ENCODE data around the gene EHHADH. TPM values are rescaled to one million over a fixed set of nuclear protein-coding genes. Genes with fewer than 3 reads are reported as not detected.

Gene EHHADH
- total RNA-seq, 1 experiment from 2014 or later: 10.7 TPM

GRCh38 chr3:185164428-185165217, 89.2 kb downstream of the EHHADH start (continued):
- no peak for TF ChIP-seq POLR2A (IDR thresholded peaks at IDR 0.05; ENCODE audit: borderline replicate concordance, extremely low read depth, insufficient read depth, insufficient read length)
- no peak for TF ChIP-seq FOSL1 (IDR thresholded peaks at IDR 0.05; ENCODE audit: low read depth)

- Histone ChIP-seq H3K27ac (ENCODE audit: low read depth, low read length) (no peak overlapping the region), H3K4me1 (ENCODE audit: control insufficient read depth in 1 of 2, insufficient read depth in 2 of 2, low read length in 2 of 2) (no peaks in the 10 kb centered on the region), H3K4me2 (ENCODE audit: low read length) (no peak overlapping the region), H3K4me3 (replicated peaks in 1 of 2; ENCODE audit: low read depth in 1 of 2, low read length in 2 of 2) (no peak overlapping the region), H3K9me2 (ENCODE audit: insufficient read depth) (no peaks in the 10 kb centered on the region), H3K9ac (ENCODE audit: low read length) (no peak overlapping the region), H3K9me3 (ENCODE audit: control insufficient read depth in 1 of 2, insufficient read depth in 1 of 2, low read depth in 1 of 2, low read length in 2 of 2) (no peaks in the 10 kb centered on the region), H3K36me3 (ENCODE audit: control insufficient read depth in 1 of 2, insufficient read depth in 2 of 2, low read length in 2 of 2) (no peaks in the 10 kb centered on the region), H4K20me1 (ENCODE audit: insufficient read depth) (no peaks in the 10 kb centered on the region), H3K27me3 (ENCODE audit: insufficient read depth, low read length) (peaks cover 10% of the 10 kb centered on the region; the same call in 1 of the 2 replicates), H3K79me2 (ENCODE audit: insufficient read depth, low read length) (no peaks in the 10 kb centered on the region), H2AFZ (ENCODE audit: low read depth, low read length, poor library complexity, severe bottlenecking) (no peak overlapping the region)
- ATAC-seq: no peak
- ChIA-PET POLR2A (no interaction called here), CTCF (no interaction called here), RAD21 (ENCODE audit: low non-redundant PET in 1 of 2, low total read pairs in 2 of 2, uncharacterized antibody in 2 of 2, unreplicated experiment in 2 of 2) (no interaction called here)
- intact Hi-C loops (cut with micrococcal nuclease): no loop called here
- BruUV-seq (replicated peaks): no TSS peak
- TF ChIP-seq CEBPB (IDR thresholded peaks at IDR 0.05; ENCODE audit: low read depth) (no peak), RAD21 (IDR thresholded peaks at IDR 0.05; ENCODE audit: low read depth) (no peak), SRF (IDR thresholded peaks at IDR 0.05; ENCODE audit: low read depth) (no peak), SIN3A (IDR thresholded peaks at IDR 0.05; ENCODE audit: low read depth) (no peak), ZNF274 (IDR thresholded peaks at IDR 0.05; ENCODE audit: low read depth, low read length) (no peak), EGR1 (IDR thresholded peaks at IDR 0.05; ENCODE audit: low read depth) (no peak), EZH2phosphoT487 (IDR thresholded peaks at IDR 0.05; ENCODE audit: borderline replicate concordance) (no peak), YY1 (IDR thresholded peaks at IDR 0.05; ENCODE audit: extremely low read depth, insufficient replicate concordance, low read depth, low read length) (no peak), JUND (IDR thresholded peaks at IDR 0.05) (no peak), POLR2A (IDR thresholded peaks at IDR 0.05; ENCODE audit: borderline replicate concordance, extremely low read depth, insufficient read depth, insufficient read length) (no peak), CBX3 (IDR thresholded peaks at IDR 0.05; ENCODE audit: low read depth) (no peak), SP1 (IDR thresholded peaks at IDR 0.05; ENCODE audit: low read depth) (no peak), ATF3 (IDR thresholded peaks at IDR 0.05) (no peak), ZBTB33 (IDR thresholded peaks at IDR 0.05; ENCODE audit: extremely low read depth, insufficient replicate concordance, low read length) (no peak), ZFX (IDR thresholded peaks at IDR 0.05) (no peak)
- no peak for DNase-seq (ENCODE audit: low read depth, low spot score)
Measured at GRCh38 chr3:185162634-185163033, 91.2 kb downstream of the EHHADH start.

Measured in HCT116 (cell line).